ENCODE results near the gene RPL36A.

The RPL36A gene

GRCh38 chrX:101377547-101377946 lies 13.3 kb upstream of the RPL36A start:
- H3K4me3 ChIP-seq (ENCODE audit: low read depth, low read length) = no peak overlapping the region
- no peak for TF ChIP-seq CTCF (IDR thresholded peaks at IDR 0.05; ENCODE audit: low read depth, low read length)

GRCh38 chrX:101383679-101384205 lies 7.1 kb upstream of the RPL36A start:
- no peak for TF ChIP-seq CTCF (IDR thresholded peaks at IDR 0.05; ENCODE audit: low read depth, low read length)
- no peak overlapping the region for H3K4me3 ChIP-seq (ENCODE audit: low read depth, low read length)

GRCh38 chrX:101385026-101385684 lies 5.7 kb upstream of the RPL36A start:
- no peak overlapping the region for H3K4me3 ChIP-seq (ENCODE audit: low read depth, low read length)
- TF ChIP-seq CTCF (IDR thresholded peaks at IDR 0.05; ENCODE audit: low read depth, low read length) = no peak

- no peak for TF ChIP-seq CTCF (IDR thresholded peaks at IDR 0.05; ENCODE audit: low read depth, low read length)
- H3K4me3 ChIP-seq (ENCODE audit: low read depth, low read length) = no peak within 1 kb of the TSS
These were observed 4.8 kb upstream of the RPL36A start, which contains the start of gene BTK for GRCh38 chrX:101385795-101386541. TSS of gene BTK (minus strand) at chrX:101386191. CDS start at chrX:101375284, 10,907 bp downstream.

GRCh38 chrX:101386542-101386885 lies 4.3 kb upstream of the RPL36A start:
- no peak overlapping the region for H3K4me3 ChIP-seq (ENCODE audit: low read depth, low read length)
- no peak for TF ChIP-seq CTCF (IDR thresholded peaks at IDR 0.05; ENCODE audit: low read depth, low read length)

GRCh38 chrX:101388604-101389003 lies 2.2 kb upstream of the RPL36A start:
- H3K4me3 ChIP-seq (ENCODE audit: low read depth, low read length) = no peak overlapping the region
- no peak for TF ChIP-seq CTCF (IDR thresholded peaks at IDR 0.05; ENCODE audit: low read depth, low read length)

GRCh38 chrX:101391831-101392230 lies 1.0 kb downstream of the RPL36A start:
- no peak for TF ChIP-seq CTCF (IDR thresholded peaks at IDR 0.05; ENCODE audit: low read depth, low read length)

More at GRCh38 chrX:101391831-101392230, 1.0 kb downstream of the RPL36A start:
- peak overlapping the region; percentile 66 for H3K4me3 ChIP-seq (ENCODE audit: low read depth, low read length)
